HG03159 (cell line): Measurements from ENCODE around the gene HAUS1.
"Not testable (repeated sequence)": the region's sequence is repeated elsewhere in the genome, so short reads cannot be mapped to it uniquely, and the experiment has no call there.

ENCODE experiments used
- ATAC-seq: cut with Tn5 transposase; IDR thresholded peaks from one replicate; pipeline ENCODE4 v1.9.1; 2021; ENCODE audit warnings: mild to moderate bottlenecking, moderate library complexity; ENCODE audit not compliant: unreplicated experiment

The HAUS1 gene

GRCh38 chr18:46084431-46084830 is 19.8 kb upstream of the HAUS1 start:
- no peak for ATAC-seq

GRCh38 chr18:46088501-46088900 is 15.7 kb upstream of the HAUS1 start:
- ATAC-seq: not testable (repeated sequence)

- ATAC-seq: no peak
These were observed 8.7 kb upstream of the HAUS1 start for GRCh38 chr18:46095532-46095931.

GRCh38 chr18:46096651-46097300 is 7.4 kb upstream of the HAUS1 start:
- ATAC-seq: no peak

GRCh38 chr18:46097431-46097800 is 6.8 kb upstream of the HAUS1 start:
- ATAC-seq: peak; percentile 14

GRCh38 chr18:46097801-46098615 is 6.2 kb upstream of the HAUS1 start, which contains the start of gene ATP5F1A:
Gene ATP5F1A (minus strand): TSS chr18:46098296. CDS start chr18:46098231, 65 bp downstream.
- ATAC-seq: peak; percentile 77

GRCh38 chr18:46098616-46098933 is 5.6 kb upstream of the HAUS1 start:
- ATAC-seq: no peak

GRCh38 chr18:46099463-46099862 is 4.7 kb upstream of the HAUS1 start:
- no peak for ATAC-seq

GRCh38 chr18:46109386-46109785 is 5.2 kb downstream of the HAUS1 start:
- no peak for ATAC-seq

- no peak for ATAC-seq
These were observed 6.2 kb downstream of the HAUS1 start for GRCh38 chr18:46110406-46110805.

GRCh38 chr18:46113751-46114150 is 9.6 kb downstream of the HAUS1 start:
- no peak for ATAC-seq

- ATAC-seq: not testable (repeated sequence)
These were observed 22.4 kb downstream of the HAUS1 start for GRCh38 chr18:46126625-46127024.

GRCh38 chr18:46130061-46130460 is 25.9 kb downstream of the HAUS1 start:
- no peak for ATAC-seq

GRCh38 chr18:46130549-46130948 is 26.4 kb downstream of the HAUS1 start:
- not testable (repeated sequence) for ATAC-seq

- ATAC-seq: no peak
These were observed 29.3 kb downstream of the HAUS1 start for GRCh38 chr18:46133534-46133933.

- ATAC-seq: no peak
These were observed 30.9 kb downstream of the HAUS1 start for GRCh38 chr18:46134920-46135675.

- ATAC-seq: no peak
These were observed 36.0 kb downstream of the HAUS1 start for GRCh38 chr18:46140173-46140572.

GRCh38 chr18:46141199-46141598 is 37.0 kb downstream of the HAUS1 start:
- no peak for ATAC-seq

GRCh38 chr18:46148810-46149209 is 44.6 kb downstream of the HAUS1 start:
- ATAC-seq: no peak

GRCh38 chr18:46152436-46152807 is 48.2 kb downstream of the HAUS1 start:
- ATAC-seq: no peak

- ATAC-seq: no peak
These were observed 48.8 kb downstream of the HAUS1 start for GRCh38 chr18:46152808-46153617.
